Hepatocyte (in vitro differentiated cells): Measurements from ENCODE around the gene NOTCH4. TPM values are rescaled to one million over a fixed set of nuclear protein-coding genes. Genes with fewer than 3 reads are reported as not detected.

Experiments
- DNase-seq: peaks from one replicate; pipeline ENCODE4 v3.0.0-alpha.2; 2016; ENCODE audit warnings: low spot score
- H2AFZ ChIP-seq: fragments of 200-600 bp; sonication (generic); 2 replicates; pipeline ENCODE4 v1.6.0; 2016; ENCODE audit warnings: antibody characterized with exemption, mild to moderate bottlenecking
- H3K27ac ChIP-seq: fragments of 200-600 bp; sonication (generic); 2 replicates; pipeline ENCODE4 v1.5.1; 2016; ENCODE audit warnings: mild to moderate bottlenecking
- H3K27me3 ChIP-seq: fragments of 200-600 bp; sonication (generic); 2 replicates; pipeline ENCODE4 v1.6.1; 2016
- H3K36me3 ChIP-seq: fragments of 200-600 bp; sonication (generic); replicated peaks from 2 replicates; pipeline ENCODE4 v1.5.1; 2016; ENCODE audit warnings: low read depth; ENCODE audit not compliant: insufficient read depth
- H3K4me1 ChIP-seq: fragments of 200-600 bp; sonication (generic); 2 replicates; pipeline ENCODE4 v1.5.1; 2016; ENCODE audit warnings: mild to moderate bottlenecking, moderate library complexity; ENCODE audit not compliant: insufficient read depth
- H3K4me2 ChIP-seq: fragments of 200-600 bp; sonication (generic); 2 replicates; pipeline ENCODE4 v1.6.0; 2016
- H3K4me3 ChIP-seq: fragments of 200-600 bp; sonication (generic); 2 replicates; pipeline ENCODE4 v1.5.1; 2016; ENCODE audit warnings: mild to moderate bottlenecking
- H3K79me2 ChIP-seq: fragments of 200-600 bp; sonication (generic); 2 replicates; pipeline ENCODE4 v1.6.0; 2017; ENCODE audit warnings: mild to moderate bottlenecking
- H3K9me2 ChIP-seq: fragments of 200-600 bp; sonication (generic); replicated peaks from 2 replicates; pipeline ENCODE4 v1.6.0; 2017; ENCODE audit warnings: mild to moderate bottlenecking; ENCODE audit not compliant: insufficient read depth
- H3K9me3 ChIP-seq: fragments of 200-600 bp; sonication (generic); 2 replicates; pipeline ENCODE4 v1.5.1; 2016; ENCODE audit warnings: low read depth, mild to moderate bottlenecking
- H4K20me1 ChIP-seq: fragments of 200-600 bp; sonication (generic); 2 replicates; pipeline ENCODE4 v1.6.0; 2016; ENCODE audit warnings: mild to moderate bottlenecking; ENCODE audit not compliant: insufficient read depth, poor library complexity, severe bottlenecking
- CTCF ChIP-seq: fragments of 200-600 bp; sonication (generic); IDR thresholded peaks from 2 replicates; pipeline ENCODE4 v1.5.1; 2016; ENCODE audit warnings: antibody characterized with exemption, mild to moderate bottlenecking; ENCODE audit not compliant: poor library complexity
- EZH2 ChIP-seq: fragments of 200-600 bp; sonication (generic); IDR thresholded peaks from 2 replicates; pipeline ENCODE4 v1.6.1; 2016; ENCODE audit warnings: antibody characterized with exemption, mild to moderate bottlenecking, borderline replicate concordance
- EZH2phosphoT487 ChIP-seq: fragments of 200-600 bp; sonication (generic); IDR thresholded peaks from one replicate; pipeline ENCODE4 v1.6.1; 2018; ENCODE audit warnings: antibody characterized with exemption, mild to moderate bottlenecking, low read depth, moderate library complexity; ENCODE audit not compliant: unreplicated experiment, severe bottlenecking
- WGBS: methylation state at CpG from one replicate; pipeline ENCODE4 v1.1.6; 2016; ENCODE audit warnings: low lambda C conversion rate; ENCODE audit errors: missing lambda C conversion rate; 5-methylcytosine and 5-hydroxymethylcytosine counted together
- polyA plus RNA-seq: library from polyadenylated mRNA; unstranded; fragments of >200 nt; fragmentation: Nextera tagmentation; extraction: Ambion mirVana; gene quantifications from 2 replicates; pipeline ENCODE4 v1.2.1, GENCODE V29; 2016
- total RNA-seq: library from RNA; depleted of rRNA; stranded (reverse); fragments of >200 nt; gene quantifications from 2 replicates; pipeline ENCODE4 v1.2.3, GENCODE V29; 2014

The NOTCH4 gene
- total and polyA plus RNA-seq, 2 experiments from 2014 or later, result 2.7 to 3.6 TPM

GRCh38 chr6:32167761-32168262, 56.1 kb downstream of the NOTCH4 start:
- H4K20me1 ChIP-seq, result no peaks in the 10 kb centered on the region
- TF ChIP-seq CTCF (no peak), EZH2phosphoT487 (no peak), EZH2 (no peak)
- no peak for DNase-seq

GRCh38 chr6:32167154-32167760, 56.6 kb downstream of the NOTCH4 start:
- no peak for DNase-seq
- Histone ChIP-seq H3K79me2 (peaks cover 12% of the 10 kb centered on the region), H3K27me3 (no peaks in the 10 kb centered on the region), H3K4me2 (no peak overlapping the region), H3K9me2 (no peaks in the 10 kb centered on the region), H3K36me3 (no peaks in the 10 kb centered on the region), H3K27ac (peak overlapping the region; percentile 67), H3K4me3 (no peak overlapping the region), H4K20me1 (no peaks in the 10 kb centered on the region), H3K9me3 (no peaks in the 10 kb centered on the region), H2AFZ (no peak overlapping the region), H3K4me1 (peaks cover 5% of the 10 kb centered on the region)
- TF ChIP-seq CTCF, result no peak
- no peak for TF ChIP-seq EZH2phosphoT487
- no peak for TF ChIP-seq EZH2
- 86% methylated on average over 32 of the region's 32 CpGs for WGBS

More at GRCh38 chr6:32167761-32168262, 56.1 kb downstream of the NOTCH4 start:
- Histone ChIP-seq H3K4me1 (peaks cover 5% of the 10 kb centered on the region), H3K4me3 (no peak overlapping the region), H3K4me2 (no peak overlapping the region), H3K79me2 (peaks cover 16% of the 10 kb centered on the region), H3K36me3 (no peaks in the 10 kb centered on the region), H3K27me3 (no peaks in the 10 kb centered on the region), H3K9me2 (no peaks in the 10 kb centered on the region), H2AFZ (no peak overlapping the region), H3K9me3 (no peaks in the 10 kb centered on the region), H3K27ac (peak overlapping the region; percentile 67)
- WGBS, result 52% methylated on average over 6 of the region's 6 CpGs

GRCh38 chr6:32166411-32167061, 57.3 kb downstream of the NOTCH4 start:
- Histone ChIP-seq H3K79me2 (peaks cover 5% of the 10 kb centered on the region), H3K27ac (peak overlapping the region; percentile 27)
- 97% methylated on average over 25 of the region's 30 CpGs for WGBS

More at GRCh38 chr6:32166411-32167061, 57.3 kb downstream of the NOTCH4 start:
- Histone ChIP-seq H4K20me1 (no peaks in the 10 kb centered on the region), H2AFZ (no peak overlapping the region), H3K9me3 (no peaks in the 10 kb centered on the region), H3K4me2 (no peak overlapping the region), H3K36me3 (no peaks in the 10 kb centered on the region), H3K4me3 (no peak overlapping the region), H3K9me2 (no peaks in the 10 kb centered on the region), H3K4me1 (peaks cover 5% of the 10 kb centered on the region), H3K27me3 (no peaks in the 10 kb centered on the region)
- TF ChIP-seq EZH2phosphoT487 (no peak), EZH2 (no peak), CTCF (no peak)
- DNase-seq, result no peak
